GM12878 (cell line): Measurements from ENCODE around the gene ZNF83. TPM values are rescaled to one million over a fixed set of nuclear protein-coding genes. Genes with fewer than 3 reads are reported as not detected.

Experiments used
- ATAC-seq: fragments of 200-7000 bp; cut with Tn5 transposase; 3 replicates; pipeline ENCODE4 v1.9.1; 2020; ENCODE audit warnings: mild to moderate bottlenecking, moderate library complexity
- BruUV-seq: library from RNA; stranded (reverse); fragments of 400-500 nt; replicated peaks from 2 replicates; lab custom pipeline; 2021; lab: Mats Ljungman, UMichigan
- CTCF ChIA-PET: fragments of 300-600 bp; sonication (Branson Sonifier 250); formaldehyde crosslinking; extraction: SDS; loops from one replicate; lab custom pipeline; 2021; ENCODE audit warnings: inconsistent platforms; lab: Yijun Ruan, JAX
- POLR2A ChIA-PET: fragments of 350-600 bp; formaldehyde crosslinking; extraction: SDS; loops from one replicate; lab custom pipeline; 2021; ENCODE audit warnings: inconsistent platforms; lab: Charles Lee
- RAD21 ChIA-PET: fragments of 300-600 bp; sonication (Branson Sonifier 250); formaldehyde crosslinking; loops from one replicate; lab custom pipeline; 2023; ENCODE audit warnings: antibody characterized with exemption; ENCODE audit not compliant: unreplicated experiment; lab: Charles Lee
- SMC1A ChIA-PET: fragments of 300-600 bp; sonication (Branson Sonifier 250); formaldehyde crosslinking; loops from one replicate; lab custom pipeline; 2023; ENCODE audit not compliant: unreplicated experiment, uncharacterized antibody; lab: Charles Lee
- DNase-seq: peaks from one replicate; pipeline ENCODE4 v3.0.0-alpha.2; 2011; ENCODE audit warnings: low read depth, low spot score
- FAIRE-seq: peaks from 3 replicates; lab custom pipeline; 2011; peaks lifted over from hg19 to GRCh38; lab: Jason Lieb, UNC
- H2AFZ ChIP-seq: 2 replicates; pipeline ENCODE4 v1.6.0; 2011; ENCODE audit warnings: low read depth, low read length, control low read depth; ENCODE audit not compliant: control insufficient read depth
- H3K27ac ChIP-seq: 2 replicates; pipeline ENCODE4 v1.5.1; 2011; ENCODE audit warnings: control low read depth; ENCODE audit not compliant: control insufficient read depth, insufficient read depth
- H3K27me3 ChIP-seq, 2 experiments: replicated peaks in 1 of 2; 2 replicates each; pipeline versions ENCODE4 v1.6.0 to v1.6.1; 2011; ENCODE audit warnings: low read length in 1 of 2; ENCODE audit not compliant: control insufficient read depth in 2 of 2, insufficient read depth in 2 of 2
- H3K36me3 ChIP-seq, 2 experiments: 2 replicates each; pipeline ENCODE4 v1.5.1; 2011; ENCODE audit warnings: low read length in 1 of 2; ENCODE audit not compliant: control insufficient read depth in 2 of 2, insufficient read depth in 2 of 2
- H3K4me1 ChIP-seq: 2 replicates; pipeline ENCODE4 v1.6.1; 2011; ENCODE audit warnings: mild to moderate bottlenecking, low read length, moderate library complexity, mixed read lengths; ENCODE audit not compliant: control insufficient read depth, insufficient read depth
- H3K4me2 ChIP-seq: 2 replicates; pipeline ENCODE4 v1.6.0; 2011; ENCODE audit warnings: control low read depth; ENCODE audit not compliant: control insufficient read depth, insufficient read depth
- H3K4me3 ChIP-seq: fragments of 200-600 bp; sonication (generic); 2 replicates; pipeline ENCODE4 v1.5.1; 2016
- H3K79me2 ChIP-seq: 2 replicates; pipeline ENCODE4 v1.6.0; 2011; ENCODE audit warnings: low read length; ENCODE audit not compliant: control insufficient read depth, insufficient read depth
- H3K9ac ChIP-seq: 2 replicates; pipeline ENCODE4 v1.8.0; 2011; ENCODE audit warnings: low read length, control low read depth, mixed read lengths; ENCODE audit not compliant: control insufficient read depth, insufficient read depth
- H3K9me3 ChIP-seq: replicated peaks from 3 replicates; pipeline ENCODE4 v1.5.1; 2011; ENCODE audit warnings: mild to moderate bottlenecking, low read length; ENCODE audit not compliant: control insufficient read depth, insufficient read depth
- H4K20me1 ChIP-seq: 2 replicates; pipeline ENCODE4 v1.6.0; 2011; ENCODE audit not compliant: control insufficient read depth, insufficient read depth
- IRF5 ChIP-seq: fragments of 450-650 bp; IDR thresholded peaks from 2 replicates; pipeline ENCODE4 v1.6.1; 2017; ENCODE audit warnings: borderline replicate concordance
- KDM1A ChIP-seq: fragments of 200-600 bp; sonication (generic); IDR thresholded peaks from 2 replicates; pipeline ENCODE4 v1.6.1; 2016; ENCODE audit warnings: borderline replicate concordance
- MTA2 ChIP-seq: fragments of 450-650 bp; IDR thresholded peaks from 2 replicates; pipeline ENCODE4 v1.6.1; 2016; ENCODE audit warnings: low read depth, mild to moderate bottlenecking, moderate library complexity
- NFIC ChIP-seq: IDR thresholded peaks from 2 replicates; pipeline ENCODE4 v1.6.1; 2012; ENCODE audit warnings: low read depth, mild to moderate bottlenecking, inconsistent platforms, low read length, moderate library complexity
- NFXL1 ChIP-seq: fragments of 450-650 bp; IDR thresholded peaks from 2 replicates; pipeline ENCODE4 v1.6.1; 2017; ENCODE audit warnings: antibody characterized with exemption, mild to moderate bottlenecking, borderline replicate concordance
- NFYA ChIP-seq: IDR thresholded peaks from 2 replicates; pipeline ENCODE4 v1.6.1; 2011; ENCODE audit warnings: low read depth, mild to moderate bottlenecking, low read length, improper control_type of control experiment, borderline replicate concordance
- NR2C2 ChIP-seq: IDR thresholded peaks from 2 replicates; pipeline ENCODE4 v1.6.1; 2011; ENCODE audit warnings: borderline replicate concordance, low read depth; ENCODE audit not compliant: control insufficient read depth, insufficient read length
- PAX5 ChIP-seq: IDR thresholded peaks from 2 replicates; pipeline ENCODE4 v1.6.1; 2011; ENCODE audit warnings: low read depth, low read length, borderline replicate concordance
- PML ChIP-seq: IDR thresholded peaks from 2 replicates; pipeline ENCODE4 v1.6.1; 2012; ENCODE audit warnings: low read length, inconsistent platforms
- POLR2A ChIP-seq: IDR thresholded peaks from 2 replicates; pipeline ENCODE4 v1.6.1; 2011; ENCODE audit warnings: low read depth, mild to moderate bottlenecking, low read length
- RAD21 ChIP-seq: IDR thresholded peaks from 2 replicates; pipeline ENCODE4 v1.6.1; 2011; ENCODE audit warnings: mild to moderate bottlenecking, low read depth, low read length, moderate library complexity; ENCODE audit not compliant: insufficient read depth
- RB1 ChIP-seq: fragments of 450-650 bp; formaldehyde crosslinking; IDR thresholded peaks from 2 replicates; pipeline ENCODE4 v1.6.1; 2017; ENCODE audit warnings: mild to moderate bottlenecking, borderline replicate concordance
- SMAD1 ChIP-seq: fragments of 450-650 bp; IDR thresholded peaks from 2 replicates; pipeline ENCODE4 v1.6.1; 2018; ENCODE audit warnings: mild to moderate bottlenecking, low read depth; ENCODE audit not compliant: partially characterized antibody
- STAT1 ChIP-seq: fragments of 450-650 bp; conservative IDR thresholded peaks from 2 replicates; pipeline ENCODE4 v1.6.1; 2014; ENCODE audit warnings: antibody characterized with exemption, mild to moderate bottlenecking
- ZBED1 ChIP-seq: IDR thresholded peaks from 2 replicates; pipeline ENCODE4 v1.6.1; 2016; ENCODE audit warnings: borderline replicate concordance
- WGBS: methylation state at CpG from one replicate; pipeline ENCODE4 v1.1.6; 2016; ENCODE audit warnings: low lambda C conversion rate; ENCODE audit not compliant: insufficient replicate concordance, insufficient coverage; ENCODE audit errors: missing lambda C conversion rate; 5-methylcytosine and 5-hydroxymethylcytosine counted together
- in situ Hi-C: fragments of 300-500 bp; cut with MboI; formaldehyde crosslinking; loops from 9 replicates; pipeline ENCODE4 v1.14.3; 2018; ENCODE audit warnings: mixed read lengths
- intact Hi-C: fragments of 100-400 bp; cut with micrococcal nuclease; formaldehyde crosslinking; loops from one replicate; pipeline ENCODE4 v1.14.2; 2022; ENCODE audit not compliant: unreplicated experiment
- polyA plus RNA-seq, 11 experiments: library from polyadenylated mRNA; depleted of rRNA in 4 of 11; unstranded in 6 of 11; stranded (reverse) in 5 of 11; fragments of >200 nt; fragmentation: Nextera tagmentation in 4 of 11; fragmentation: Illumina TruSeq in 1 of 11; extraction: Ambion mirVana in 4 of 11; extraction: Trizol in 1 of 11; gene quantifications; 1 replicate in 1 of 11; 2 replicates in 10 of 11; pipeline versions ENCODE4 v1.2.1 to v1.2.3, GENCODE V29; 2011 to 2016; ENCODE audit warnings: inconsistent platforms in 2 of 11, missing spikeins in 2 of 11, low read depth in 1 of 11
- total RNA-seq, 4 experiments: library from RNA; depleted of rRNA in 3 of 4; stranded (reverse); fragments of >200 nt in 3 of 4; fragmentation: Illumina TruSeq in 1 of 4; extraction: Trizol in 1 of 4; gene quantifications; 2 replicates each; pipeline versions ENCODE4 v1.2.1 to v1.2.3, GENCODE V29; 2013 to 2021
- TF ChIP-seq, protein P1 (sequence below), 3 experiments: IDR thresholded peaks in 2 of 3; conservative IDR thresholded peaks in 1 of 3; 2 replicates each; pipeline ENCODE4 v1.5.1; 2011; ENCODE audit warnings: low read depth in 3 of 3, low read length in 3 of 3, mild to moderate bottlenecking in 3 of 3, control low read depth in 2 of 3, moderate library complexity in 2 of 3, inconsistent platforms in 1 of 3, mixed read lengths in 1 of 3; ENCODE audit not compliant: control insufficient read depth in 2 of 3, insufficient read depth in 1 of 3; ENCODE audit errors: extremely low read depth in 1 of 3

Gene ZNF83
- total and polyA plus RNA-seq, 10 of the 15 experiments (the other 5 are each of a cell fraction or from before 2014, with no cell fraction given), result 9.9 to 90.1 (median 18.7) TPM

DNA sequence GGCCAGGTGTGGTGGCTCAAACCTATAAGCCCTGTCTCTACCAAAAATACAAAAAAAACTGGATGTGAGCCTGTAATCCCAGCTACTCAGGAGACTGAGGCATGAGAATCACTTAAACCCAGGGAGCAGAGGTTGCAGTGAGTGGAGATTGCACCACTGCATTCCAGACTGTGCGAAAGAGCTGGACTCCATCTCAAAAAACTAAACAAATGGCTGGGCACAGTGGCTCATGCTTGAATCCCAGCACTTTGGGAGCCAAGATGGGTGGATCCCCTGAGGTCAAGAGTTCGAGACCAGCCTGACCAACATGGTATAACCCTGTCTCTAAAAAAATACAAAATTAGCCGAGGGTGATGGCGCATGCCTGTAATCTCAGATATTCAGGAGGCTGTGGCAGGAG lies 34.9 kb upstream of the ZNF83 start:
- no peak for TF ChIP-seq NR2C2
- no peak for TF ChIP-seq SMAD1
- no peak for TF ChIP-seq POLR2A
- no peak for TF ChIP-seq NFYA
- no peak for TF ChIP-seq IRF5
- no peak for TF ChIP-seq KDM1A
- ChIA-PET RAD21 (interaction anchor here (0.5 kb wide), 1 partner anchor 32 kb away, joined by 3 read pairs; no protein-coding TSS in a partner anchor), POLR2A (no interaction called here), CTCF (no interaction called here), SMC1A (interaction anchor here (1.5 kb wide), 1 partner anchor 8 kb away, joined by 5 read pairs; no protein-coding TSS in a partner anchor)
- in situ Hi-C loops, result no loop called here
- DNase-seq (no peak), ATAC-seq (no peak), FAIRE-seq (no peak)
- Histone ChIP-seq H3K27ac (no peak overlapping the region), H3K9ac (no peak overlapping the region), H3K4me2 (no peak overlapping the region), H4K20me1 (no peaks in the 10 kb centered on the region), H3K9me3 (peaks cover 5% of the 10 kb centered on the region; the same call in 1 of the 3 replicates), H3K4me1 (no peaks in the 10 kb centered on the region), H3K27me3 (no peaks in the 10 kb centered on the region), H3K36me3 (no peaks in the 10 kb centered on the region), H2AFZ (no peak overlapping the region), H3K4me3 (no peak overlapping the region), H3K79me2 (no peaks in the 10 kb centered on the region)
- intact Hi-C loops, result no loop called here
- BruUV-seq, result no TSS peak
- 97% methylated on average over 4 of the region's 4 CpGs for WGBS

DNA sequence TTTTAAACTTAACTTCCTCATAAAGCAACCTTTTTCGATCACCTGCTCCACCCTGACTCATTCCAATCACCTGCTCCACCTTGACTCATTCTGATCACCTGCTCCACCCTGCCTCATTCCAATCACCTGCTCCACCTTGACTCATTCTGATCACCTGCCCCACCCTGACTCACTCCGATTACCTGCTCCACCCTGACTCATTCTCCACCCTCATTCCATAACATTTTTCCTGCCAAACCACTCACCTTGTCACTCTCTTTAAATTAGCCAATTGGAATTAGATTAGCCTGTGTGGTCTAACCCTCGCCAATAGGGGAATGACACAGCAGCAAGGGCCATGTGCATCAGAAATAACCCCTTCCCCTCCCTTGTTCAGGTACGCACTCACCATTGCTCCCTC lies 31.9 kb upstream of the ZNF83 start:
- Histone ChIP-seq H3K27ac (no peak overlapping the region), H3K4me2 (no peak overlapping the region), H3K4me1 (no peaks in the 10 kb centered on the region), H3K9me3 (peaks cover 5% of the 10 kb centered on the region; the same call in 1 of the 3 replicates), H3K27me3 (no peaks in the 10 kb centered on the region), H3K4me3 (no peak overlapping the region), H2AFZ (no peak overlapping the region), H3K9ac (no peak overlapping the region), H3K79me2 (no peaks in the 10 kb centered on the region), H3K36me3 (no peaks in the 10 kb centered on the region), H4K20me1 (no peaks in the 10 kb centered on the region)
- CTCF ChIA-PET, result interaction anchor here (0.6 kb wide), 1 partner anchor 12 kb away, joined by 3 read pairs; no protein-coding TSS in a partner anchor
- SMC1A ChIA-PET, result no interaction called here
- intact Hi-C loops, result no loop called here
- ATAC-seq, result no peak
- in situ Hi-C loops, result no loop called here
- POLR2A ChIA-PET, result no interaction called here
- TF ChIP-seq NFXL1 (no peak), MTA2 (no peak), RAD21 (no peak), RB1 (no peak), ZBED1 (no peak), STAT1 (no peak), PAX5 (no peak), NFIC (no peak), PML (no peak)
- TF ChIP-seq, protein P1, sequence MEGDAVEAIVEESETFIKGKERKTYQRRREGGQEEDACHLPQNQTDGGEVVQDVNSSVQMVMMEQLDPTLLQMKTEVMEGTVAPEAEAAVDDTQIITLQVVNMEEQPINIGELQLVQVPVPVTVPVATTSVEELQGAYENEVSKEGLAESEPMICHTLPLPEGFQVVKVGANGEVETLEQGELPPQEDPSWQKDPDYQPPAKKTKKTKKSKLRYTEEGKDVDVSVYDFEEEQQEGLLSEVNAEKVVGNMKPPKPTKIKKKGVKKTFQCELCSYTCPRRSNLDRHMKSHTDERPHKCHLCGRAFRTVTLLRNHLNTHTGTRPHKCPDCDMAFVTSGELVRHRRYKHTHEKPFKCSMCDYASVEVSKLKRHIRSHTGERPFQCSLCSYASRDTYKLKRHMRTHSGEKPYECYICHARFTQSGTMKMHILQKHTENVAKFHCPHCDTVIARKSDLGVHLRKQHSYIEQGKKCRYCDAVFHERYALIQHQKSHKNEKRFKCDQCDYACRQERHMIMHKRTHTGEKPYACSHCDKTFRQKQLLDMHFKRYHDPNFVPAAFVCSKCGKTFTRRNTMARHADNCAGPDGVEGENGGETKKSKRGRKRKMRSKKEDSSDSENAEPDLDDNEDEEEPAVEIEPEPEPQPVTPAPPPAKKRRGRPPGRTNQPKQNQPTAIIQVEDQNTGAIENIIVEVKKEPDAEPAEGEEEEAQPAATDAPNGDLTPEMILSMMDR (IDR thresholded peaks at IDR 0.05 in 2 of 3, conservative IDR thresholded peaks at IDR 0.05 in 1 of 3; ENCODE audit: control insufficient read depth in 2 of 3, extremely low read depth in 1 of 3, insufficient read depth in 1 of 3, low read depth in 3 of 3, low read length in 3 of 3), result no peak
- TF ChIP-seq, all 136 proteins: peak for 0
- RAD21 ChIA-PET, result no interaction called here
- no TSS peak for BruUV-seq
- FAIRE-seq, result no peak
- WGBS, result 82% methylated on average over 4 of the region's 4 CpGs
- DNase-seq, result no peak
